GM21381 (cell line): ENCODE measurements around the gene CYP4F12.
"Not testable (repeated sequence)": the region's sequence is repeated elsewhere in the genome, so short reads cannot be mapped to it uniquely, and the experiment has no call there.

Source experiments
- ATAC-seq: cut with Tn5 transposase; IDR thresholded peaks from one replicate; pipeline ENCODE4 v1.9.1; 2021; ENCODE audit warnings: mild to moderate bottlenecking, moderate library complexity; ENCODE audit not compliant: unreplicated experiment

CYP4F12 gene

GRCh38 chr19:15650123-15650522 is 22.8 kb upstream of the CYP4F12 start:
- not testable (repeated sequence) for ATAC-seq

DNA sequence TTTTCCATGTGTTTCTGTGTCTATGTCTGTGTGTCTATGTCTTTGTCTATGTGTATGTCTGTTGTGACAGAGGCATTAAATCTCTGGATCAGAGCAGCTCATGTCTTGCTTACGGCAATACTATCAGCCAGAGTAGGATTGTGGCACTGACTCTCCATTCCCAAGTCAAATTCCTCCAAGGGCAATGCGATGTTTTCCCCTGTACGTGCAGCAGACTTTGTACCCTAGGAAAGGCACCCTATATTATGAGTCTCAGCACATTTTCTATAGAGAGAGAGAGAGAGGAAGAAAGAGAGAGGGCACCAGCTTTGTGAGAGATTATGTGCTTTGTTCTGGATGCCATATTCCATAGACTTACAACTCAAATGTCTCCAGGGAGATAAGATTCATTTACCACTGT is 21.1 kb upstream of the CYP4F12 start:
- no peak for ATAC-seq

GRCh38 chr19:15652559-15653278 is 20.2 kb upstream of the CYP4F12 start:
- no peak for ATAC-seq

GRCh38 chr19:15656467-15656866 is 16.4 kb upstream of the CYP4F12 start:
- no peak for ATAC-seq

- ATAC-seq, result no peak
Observed at GRCh38 chr19:15663247-15663646, 9.6 kb upstream of the CYP4F12 start.

- ATAC-seq, result no peak
Observed at GRCh38 chr19:15666186-15666585, 6.7 kb upstream of the CYP4F12 start.

GRCh38 chr19:15666883-15667282 is 6.0 kb upstream of the CYP4F12 start:
- no peak for ATAC-seq

GRCh38 chr19:15669440-15669839 is 3.4 kb upstream of the CYP4F12 start:
- no peak for ATAC-seq

DNA sequence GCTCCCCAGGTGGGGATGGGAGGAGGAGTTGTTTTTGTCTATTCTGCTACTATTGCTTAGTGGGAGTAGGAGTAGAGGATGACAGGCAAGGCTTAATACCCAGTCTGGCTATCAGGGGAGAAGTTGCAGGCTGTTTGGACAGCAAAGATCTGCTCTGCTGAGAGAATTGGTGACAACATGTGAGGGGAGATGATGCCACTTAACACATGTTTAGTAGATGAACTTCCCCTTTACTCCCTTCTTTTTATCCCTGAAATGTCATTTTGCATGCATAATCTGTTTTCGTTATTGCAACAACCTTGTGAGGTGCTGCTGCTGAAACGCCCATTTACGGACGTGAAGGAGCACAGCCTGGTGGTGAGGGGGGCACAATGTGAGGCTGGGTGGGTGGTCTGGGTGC is 3.0 kb upstream of the CYP4F12 start:
- no peak for ATAC-seq

GRCh38 chr19:15671237-15671821 is 1.6 kb upstream of the CYP4F12 start:
- ATAC-seq, result no peak

GRCh38 chr19:15671891-15672579 is 852 bp upstream of the CYP4F12 start:
- ATAC-seq, result no peak

GRCh38 chr19:15673176-15673654 is 328 bp downstream of the CYP4F12 start:
- no peak for ATAC-seq

GRCh38 chr19:15675560-15675959 is 2.7 kb downstream of the CYP4F12 start:
- no peak for ATAC-seq

DNA sequence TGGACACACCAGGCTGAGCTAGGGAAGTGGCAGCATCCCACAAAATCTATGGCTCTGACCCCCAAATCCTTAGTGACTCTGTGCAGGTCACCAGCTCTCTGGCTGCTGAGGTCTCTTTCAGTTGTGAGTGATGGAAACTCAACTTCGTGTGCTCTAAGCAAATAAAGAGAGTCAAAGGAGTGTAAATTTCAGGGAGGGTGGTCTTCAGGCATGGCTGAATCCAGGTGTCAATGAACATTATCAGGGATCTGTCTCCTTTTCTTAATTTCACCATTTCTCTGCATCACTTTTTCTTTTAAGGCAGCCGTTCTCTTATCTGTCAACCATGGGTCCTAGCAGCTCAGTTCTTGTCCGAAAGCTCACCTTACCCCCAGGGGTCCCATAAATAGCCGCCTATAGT is 6.2 kb downstream of the CYP4F12 start:
- ATAC-seq, result no peak

DNA sequence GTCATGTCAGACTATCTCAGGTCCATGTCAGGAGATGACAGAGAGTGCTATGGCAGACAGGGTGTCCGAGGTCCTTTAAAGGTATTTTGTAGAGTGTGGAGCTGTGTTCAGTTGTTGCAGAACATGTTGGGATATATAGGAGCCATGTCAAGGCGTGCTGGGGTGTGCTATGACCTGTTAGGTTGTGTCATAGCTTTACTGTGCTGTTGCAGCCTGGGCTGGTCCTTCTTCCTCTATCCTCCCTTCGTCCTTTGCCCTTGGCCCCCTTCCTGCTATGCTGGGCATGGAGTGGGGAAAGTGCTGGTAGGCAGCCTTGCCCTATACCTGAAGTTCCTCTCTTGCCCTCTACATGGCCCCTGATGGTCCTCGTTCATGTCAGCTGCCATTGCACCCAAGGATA is 7.0 kb downstream of the CYP4F12 start:
- ATAC-seq, result not testable (repeated sequence)

DNA sequence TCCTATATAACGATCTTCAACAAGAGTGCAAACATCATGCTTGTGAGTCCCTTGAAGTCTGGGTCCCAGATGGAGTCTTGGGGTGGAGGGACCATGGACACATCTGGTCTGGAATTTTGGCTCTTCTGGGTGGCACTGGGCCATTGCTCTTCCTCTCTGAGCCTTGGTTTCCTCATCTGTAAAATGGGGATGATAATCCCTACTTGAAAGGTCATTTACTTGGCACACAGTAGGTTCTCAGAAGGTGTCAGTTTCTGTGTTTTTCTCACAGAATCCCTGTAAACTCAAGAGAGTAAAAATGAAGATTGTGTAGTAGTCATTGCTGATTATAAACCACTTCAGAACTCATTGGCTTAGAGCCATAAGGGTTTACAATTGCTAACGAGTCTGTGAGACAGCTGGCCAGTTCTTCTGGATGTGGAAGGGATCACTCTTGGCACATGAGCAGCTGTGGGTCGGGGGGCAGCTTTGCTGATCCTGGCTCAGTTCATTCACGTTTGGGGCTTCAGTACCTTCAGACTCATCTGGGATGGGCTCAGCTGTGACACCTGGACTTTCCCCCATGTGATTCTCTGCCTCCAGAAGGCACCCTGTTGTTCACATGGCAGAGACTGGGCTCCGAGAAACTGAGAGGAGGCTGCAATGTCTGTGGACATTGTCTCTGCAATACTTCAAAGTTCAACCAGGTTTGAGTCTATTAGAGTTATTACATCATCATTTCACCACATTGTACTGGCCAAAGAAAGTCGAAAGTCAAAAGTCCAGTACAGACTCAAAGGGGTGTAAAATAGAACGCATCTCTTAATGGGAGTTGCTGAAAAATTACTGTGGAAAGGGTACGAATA is 7.8 kb downstream of the CYP4F12 start:
- no peak for ATAC-seq

DNA sequence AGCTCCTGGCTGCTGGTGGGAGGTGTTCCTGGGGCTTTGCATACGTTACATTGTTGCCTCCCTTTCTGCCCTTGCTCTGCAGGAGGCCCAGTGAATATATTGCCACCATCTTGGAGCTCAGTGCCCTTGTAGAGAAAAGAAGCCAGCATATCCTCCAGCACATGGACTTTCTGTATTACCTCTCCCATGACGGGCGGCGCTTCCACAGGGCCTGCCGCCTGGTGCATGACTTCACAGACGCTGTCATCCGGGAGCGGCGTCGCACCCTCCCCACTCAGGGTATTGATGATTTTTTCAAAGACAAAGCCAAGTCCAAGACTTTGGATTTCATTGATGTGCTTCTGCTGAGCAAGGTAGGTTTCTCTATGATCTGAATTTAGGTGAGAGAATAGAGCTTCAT is 10.5 kb downstream of the CYP4F12 start:
- no peak for ATAC-seq

GRCh38 chr19:15684828-15685227 is 11.9 kb downstream of the CYP4F12 start:
- ATAC-seq, result no peak

GRCh38 chr19:15696654-15697194 is 23.8 kb downstream of the CYP4F12 start:
- ATAC-seq, result no peak

- no peak for ATAC-seq
Observed at GRCh38 chr19:15701757-15702533, 29.1 kb downstream of the CYP4F12 start.
